Measurements from ENCODE around the gene SLC34A1. TPM values are rescaled to one million over a fixed set of nuclear protein-coding genes. Genes with fewer than 3 reads are reported as not detected.

Gene SLC34A1
- total and polyA plus RNA-seq, 2 donors (not counting 1 experiment from before 2014, with no cell fraction given) = 0.06 TPM; not detected in 1

DNA sequence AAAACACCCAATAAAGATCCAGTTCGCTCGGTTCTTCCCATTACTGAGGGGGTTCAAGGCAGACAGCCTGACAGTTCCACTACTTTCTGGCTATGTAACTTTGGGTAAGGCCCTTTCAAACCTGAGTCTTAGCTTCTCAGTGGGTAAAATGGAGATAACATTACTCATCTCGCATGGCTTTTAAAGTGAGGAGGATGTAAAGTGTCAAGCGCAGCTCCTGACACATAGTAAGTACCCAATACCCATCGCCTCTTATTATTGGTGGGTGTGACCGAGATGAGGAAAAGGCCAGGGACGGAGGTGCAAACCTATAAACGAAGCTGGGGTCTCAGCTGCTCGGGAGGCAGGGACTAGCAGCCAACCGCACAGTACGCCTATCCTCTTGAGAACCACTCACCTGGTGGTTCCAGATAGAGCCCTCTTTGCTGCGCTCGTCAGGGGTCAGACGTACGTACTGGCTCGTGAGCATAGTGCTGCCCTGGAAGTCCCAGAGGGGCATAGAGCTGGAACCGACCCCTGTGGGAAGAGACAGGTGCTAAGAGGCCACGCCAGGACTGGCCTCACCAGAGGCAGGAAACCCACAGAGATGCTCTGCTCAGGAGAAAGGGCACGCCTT, 33.4 kb upstream of the SLC34A1 start:
- peak overlapping the region; percentile 96 for H3K4me3 Mint-ChIP-seq
- POLR2A ChIA-PET = interaction anchor here (0.9 to 1.7 kb wide), 10 partner anchors 10 to 704 kb away, joined by 3 to 14 read pairs (median 4); partner anchors contain the start of genes B4GALT7, PRELID1, RAB24 and TSPAN17
- no peak for ATAC-seq (ENCODE audit: low read depth)
- H3K27ac Mint-ChIP-seq = peak overlapping the region; percentile 100
- Histone ChIP-seq H3K9ac (ENCODE audit: low read length) (peak overlapping the region; percentile 93), H3K36me3 (replicated peaks in 1 of 2; ENCODE audit: control extremely low read depth in 1 of 2, control insufficient read depth in 1 of 2, extremely low read depth in 1 of 2, insufficient read depth in 2 of 2, low read length in 1 of 2) (peaks cover 5 to 25% of the 10 kb centered on the region in 2 experiments), H3K27me3 (replicated peaks in 1 of 4; ENCODE audit: control extremely low read depth in 1 of 4, control insufficient read depth in 3 of 4, insufficient read depth in 4 of 4, low read length in 3 of 4) (no peaks in the 10 kb centered on the region), H2AFZ (ENCODE audit: insufficient read depth, low read depth, low read length, poor library complexity, severe bottlenecking) (peak overlapping the region; percentile 92), H3K4me1 (ENCODE audit: control insufficient read depth in 2 of 2, insufficient read depth in 2 of 2, low read length in 2 of 2) (peaks cover 26 to 31% of the 10 kb centered on the region in 2 donors), H3K79me2 (ENCODE audit: control insufficient read depth, insufficient read depth, low read length) (peaks cover 57% of the 10 kb centered on the region), H3K4me3 (ENCODE audit: control extremely low read depth in 1 of 5, extremely low read depth in 1 of 5, insufficient read depth in 1 of 5, low read depth in 2 of 5, low read length in 4 of 5) (peak overlapping the region; percentile 85 to 97 (median 90)), H3K9me3 (ENCODE audit: control extremely low read depth in 1 of 3, control insufficient read depth in 2 of 3, insufficient read depth in 1 of 3, low read length in 2 of 3) (no peaks in the 10 kb centered on the region), H4K20me1 (ENCODE audit: control insufficient read depth, insufficient read depth, low read length, poor library complexity, severe bottlenecking) (peaks cover 22% of the 10 kb centered on the region), H3K4me2 (replicated peaks; ENCODE audit: low read depth, low read length, poor library complexity, severe bottlenecking) (peak overlapping the region; percentile 86), H3K27ac (ENCODE audit: low read length in 2 of 2) (peak overlapping the region; percentile 87 to 93)
- no peaks in the 10 kb centered on the region for H3K27me3 Mint-ChIP-seq
- CTCF ChIA-PET = interaction anchor here (0.9 to 3.0 kb wide), 11 partner anchors 10 to 106 kb away, joined by 3 to 16 read pairs (median 5); no protein-coding TSS in a partner anchor
- no peak for TF ChIP-seq EZH2 (IDR thresholded peaks at IDR 0.05; ENCODE audit: borderline replicate concordance, insufficient read depth, low read depth, low read length, poor library complexity, severe bottlenecking)
- TF ChIP-seq, protein P1, sequence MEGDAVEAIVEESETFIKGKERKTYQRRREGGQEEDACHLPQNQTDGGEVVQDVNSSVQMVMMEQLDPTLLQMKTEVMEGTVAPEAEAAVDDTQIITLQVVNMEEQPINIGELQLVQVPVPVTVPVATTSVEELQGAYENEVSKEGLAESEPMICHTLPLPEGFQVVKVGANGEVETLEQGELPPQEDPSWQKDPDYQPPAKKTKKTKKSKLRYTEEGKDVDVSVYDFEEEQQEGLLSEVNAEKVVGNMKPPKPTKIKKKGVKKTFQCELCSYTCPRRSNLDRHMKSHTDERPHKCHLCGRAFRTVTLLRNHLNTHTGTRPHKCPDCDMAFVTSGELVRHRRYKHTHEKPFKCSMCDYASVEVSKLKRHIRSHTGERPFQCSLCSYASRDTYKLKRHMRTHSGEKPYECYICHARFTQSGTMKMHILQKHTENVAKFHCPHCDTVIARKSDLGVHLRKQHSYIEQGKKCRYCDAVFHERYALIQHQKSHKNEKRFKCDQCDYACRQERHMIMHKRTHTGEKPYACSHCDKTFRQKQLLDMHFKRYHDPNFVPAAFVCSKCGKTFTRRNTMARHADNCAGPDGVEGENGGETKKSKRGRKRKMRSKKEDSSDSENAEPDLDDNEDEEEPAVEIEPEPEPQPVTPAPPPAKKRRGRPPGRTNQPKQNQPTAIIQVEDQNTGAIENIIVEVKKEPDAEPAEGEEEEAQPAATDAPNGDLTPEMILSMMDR (IDR thresholded peaks at IDR 0.05) = no peak
- WGBS (ENCODE audit: insufficient coverage) = 1% methylated on average over 14 of the region's 19 CpGs
- intact Hi-C loops (cut with micrococcal nuclease) = loop anchor here (1.0 to 2.0 kb wide), 4 partner anchors 51 to 250 kb away; partner anchors contain the start of genes B4GALT7, GRK6 and NSD1
- no peaks in the 10 kb centered on the region for H3K9me3 Mint-ChIP-seq (ENCODE audit: insufficient read depth)
- peaks cover 59% of the 10 kb centered on the region for H3K4me1 Mint-ChIP-seq
- no peak for DNase-seq
